GM21786 (cell line): Measurements from ENCODE around the gene SLAIN2.

Experiments
- ATAC-seq: cut with Tn5 transposase; IDR thresholded peaks from one replicate; pipeline ENCODE4 v1.9.1; 2021; ENCODE audit not compliant: unreplicated experiment

SLAIN2 gene

DNA sequence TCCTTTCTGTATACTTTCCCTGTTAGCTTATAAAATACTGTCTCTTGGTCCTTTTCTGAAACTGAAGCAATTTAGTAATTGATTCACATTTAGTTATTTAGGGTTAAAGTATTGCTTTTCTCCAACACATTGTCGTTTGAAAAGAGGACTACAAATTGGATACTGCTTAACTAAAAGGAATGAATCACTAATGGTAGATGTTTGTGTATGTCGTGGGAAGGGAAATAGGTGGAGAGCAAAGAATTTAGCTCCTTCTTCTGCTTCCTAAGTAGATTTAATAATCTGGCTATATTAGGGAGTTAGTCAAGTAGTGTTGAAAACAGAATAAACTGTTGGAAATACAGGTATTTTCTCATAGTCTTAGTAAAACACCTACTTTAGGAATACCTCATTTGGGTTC lies 27.9 kb downstream of the SLAIN2 start:
- no peak for ATAC-seq

DNA sequence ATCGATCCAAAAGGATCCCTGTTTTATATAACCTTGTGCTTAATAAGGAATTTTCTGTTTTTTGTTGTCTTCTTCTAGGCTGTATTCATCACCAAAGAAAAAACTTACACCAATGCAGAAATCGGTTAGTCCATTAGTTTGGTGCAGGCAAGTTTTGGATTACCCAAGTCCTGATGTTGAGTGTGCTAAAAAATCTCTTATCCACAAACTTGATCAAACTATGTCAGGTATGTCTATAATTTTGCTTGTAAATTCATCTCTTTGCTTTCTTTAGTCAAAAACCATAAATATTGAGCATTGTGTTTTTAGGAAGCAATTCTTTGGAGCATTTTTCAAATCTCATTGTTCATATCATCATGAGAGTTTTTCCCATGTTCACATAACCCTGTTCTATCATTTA lies 28.4 kb downstream of the SLAIN2 start:
- no peak for ATAC-seq

DNA sequence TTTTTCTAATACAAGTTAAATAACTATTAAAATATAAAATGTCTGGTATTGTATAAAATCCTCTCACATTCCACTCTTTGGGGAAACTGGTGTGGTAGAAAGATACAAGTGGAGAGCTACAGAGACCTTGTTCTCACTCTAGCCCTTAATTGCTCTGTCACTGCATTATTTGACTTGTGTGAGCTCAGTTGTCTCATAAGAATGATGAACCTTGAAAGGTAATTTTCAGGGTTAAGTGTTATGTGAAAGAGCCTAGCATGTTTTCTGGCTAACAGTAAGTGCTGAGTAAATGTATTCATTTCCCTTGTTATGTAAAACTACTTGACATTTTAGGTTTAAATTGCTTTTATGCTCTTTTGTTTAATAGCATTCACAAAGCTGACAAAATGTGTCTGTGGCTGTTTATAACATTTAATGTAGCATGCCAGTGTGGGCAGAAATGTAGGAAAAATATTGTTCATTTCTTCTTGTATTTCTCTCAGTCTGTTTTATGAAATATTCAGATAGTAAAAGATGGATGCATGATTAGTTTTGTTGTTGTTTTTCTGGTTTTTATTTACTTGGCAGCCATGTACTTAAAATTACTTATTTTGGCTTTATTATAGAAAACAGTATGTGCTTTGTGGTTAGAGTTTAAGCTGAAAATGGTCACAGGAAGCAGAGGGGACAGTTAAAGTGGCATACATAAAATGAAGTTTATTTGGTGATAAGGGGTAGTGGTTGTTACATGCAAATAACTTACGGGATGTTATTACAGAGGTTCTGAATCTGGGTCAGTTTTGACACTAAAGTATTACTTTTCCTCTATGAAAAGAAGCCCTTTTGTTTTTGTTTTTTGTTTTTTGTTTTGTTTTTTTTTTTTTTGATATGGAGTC lies 29.2 kb downstream of the SLAIN2 start:
- ATAC-seq = no peak

DNA sequence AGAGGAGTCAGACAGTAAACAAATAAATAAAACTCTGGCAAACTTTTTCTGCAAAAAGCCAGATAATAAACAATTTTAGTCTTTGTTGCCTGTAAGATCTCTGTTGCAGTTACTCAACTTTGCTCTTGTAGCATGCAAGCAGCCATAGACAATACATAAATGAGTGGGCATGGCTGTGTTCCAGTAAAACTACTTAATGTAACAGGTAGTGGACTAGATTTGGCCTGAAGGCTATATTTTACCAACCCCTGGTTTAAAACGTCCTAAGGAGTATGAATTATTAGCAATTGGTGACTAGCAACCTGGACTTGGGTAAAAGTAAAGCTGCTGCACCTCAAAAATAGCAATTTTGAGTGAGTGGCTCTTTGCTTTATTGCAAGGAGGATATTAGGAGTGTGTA lies 30.9 kb downstream of the SLAIN2 start:
- ATAC-seq = no peak

DNA sequence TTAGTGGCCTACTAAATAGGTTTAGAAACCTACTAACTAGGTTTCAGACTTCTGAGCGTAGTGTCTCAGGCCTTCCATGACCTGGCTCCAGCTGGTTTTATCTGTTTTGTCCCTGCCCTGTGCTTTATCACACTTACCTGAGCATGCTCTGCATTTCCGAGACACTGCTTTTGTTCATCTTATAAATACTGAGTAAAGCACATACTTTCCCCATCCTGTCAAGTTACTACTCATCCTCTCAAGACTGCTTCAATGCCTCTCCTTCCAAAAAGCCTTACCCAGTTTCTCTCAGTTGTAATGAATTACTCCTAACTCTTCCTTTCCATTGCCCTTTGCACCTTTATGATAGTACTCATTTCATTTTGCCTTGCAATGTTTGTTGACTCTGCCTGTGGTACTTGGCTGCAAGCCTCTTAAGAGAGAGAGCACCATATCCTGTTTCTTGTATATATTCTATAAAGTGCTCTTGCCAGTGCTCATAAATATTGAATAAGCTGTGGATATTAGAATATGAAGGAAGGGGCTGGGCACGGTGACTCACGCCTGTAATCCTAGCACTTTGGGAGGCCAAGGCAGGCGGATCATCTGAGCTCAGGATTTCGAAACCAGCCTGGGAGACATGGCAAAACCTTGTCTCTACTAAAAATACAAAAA lies 34.4 kb downstream of the SLAIN2 start:
- ATAC-seq = no peak

DNA sequence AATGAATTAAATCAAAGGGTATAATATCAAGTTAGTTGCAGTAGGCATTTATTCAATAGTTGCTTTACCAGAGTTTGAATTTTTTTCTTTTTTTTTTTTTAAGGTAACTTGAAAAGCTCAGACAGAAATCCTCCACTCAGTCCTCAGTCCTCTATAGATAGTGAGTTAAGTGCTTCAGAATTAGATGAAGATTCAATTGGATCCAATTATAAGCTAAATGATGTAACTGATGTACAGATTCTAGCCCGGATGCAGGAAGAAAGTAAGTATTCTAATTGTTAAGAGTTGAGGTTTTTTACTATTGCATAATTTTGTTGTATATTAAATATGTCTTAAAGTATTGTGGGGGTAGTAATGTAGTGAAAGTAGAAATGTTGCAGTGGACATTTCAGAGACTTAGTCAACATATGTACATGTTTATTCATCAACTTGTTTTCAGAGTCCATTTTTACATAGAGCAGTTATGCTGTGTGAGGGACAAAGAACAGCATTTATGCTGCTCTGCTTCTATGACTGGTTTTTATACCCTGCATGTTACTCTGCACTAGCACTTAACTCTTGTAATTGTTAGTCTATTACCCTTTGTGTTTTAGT lies 38.4 kb downstream of the SLAIN2 start:
- no peak for ATAC-seq

DNA sequence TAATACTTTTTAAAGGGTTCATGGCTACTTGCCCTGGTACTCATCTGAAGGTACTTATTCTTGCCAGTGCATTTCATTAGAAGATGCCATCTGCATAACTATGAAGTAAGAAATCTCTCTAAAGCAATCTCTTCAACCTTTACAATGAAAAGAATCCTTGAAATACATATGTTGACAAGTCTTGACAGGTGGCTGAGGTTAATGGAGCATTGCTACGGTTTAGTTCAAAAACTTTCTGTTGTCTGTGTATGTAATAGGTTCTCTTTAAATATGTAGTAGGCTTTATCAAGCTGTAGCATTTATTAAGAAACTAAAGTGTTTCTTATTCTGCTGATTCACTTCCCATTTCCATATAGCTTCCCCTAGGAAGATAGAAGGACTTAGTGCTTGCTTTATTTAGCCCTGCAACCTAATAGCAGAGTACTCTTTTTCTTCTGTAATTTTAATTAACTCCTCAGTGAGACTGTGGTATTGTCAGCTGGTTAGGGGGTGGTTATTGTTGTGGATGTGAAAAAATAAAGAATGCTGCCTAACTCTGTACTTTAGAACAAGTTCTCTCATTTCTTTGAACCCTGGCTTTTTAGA lies 39.3 kb downstream of the SLAIN2 start:
- no peak for ATAC-seq

DNA sequence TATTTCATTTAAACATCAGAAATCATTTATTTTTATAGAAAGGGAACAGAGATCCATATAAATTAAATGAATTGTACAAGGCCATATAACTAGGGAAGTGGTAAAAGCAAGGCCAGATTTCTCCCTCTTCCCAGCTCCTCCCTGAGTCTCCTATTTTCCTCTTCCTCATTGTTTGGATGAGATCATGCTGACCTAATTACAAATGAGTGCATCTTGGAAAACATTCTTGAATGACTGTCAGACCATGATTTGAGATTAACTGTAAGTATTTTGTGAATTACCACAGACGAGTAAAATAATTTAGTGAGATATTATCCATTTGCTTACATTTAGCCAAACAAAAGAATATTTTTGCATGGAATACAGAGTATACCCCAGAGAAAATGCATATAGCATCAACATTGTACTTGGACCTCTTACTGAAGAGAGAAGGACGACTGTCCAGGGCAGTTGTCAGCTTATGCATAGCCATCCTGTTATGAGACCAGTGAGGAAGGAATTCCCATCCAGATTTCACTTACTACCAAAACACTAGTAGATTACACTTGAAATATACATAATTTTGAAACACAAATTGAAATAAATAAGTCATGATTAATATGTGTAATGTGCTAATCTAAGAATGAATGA lies 47.3 kb downstream of the SLAIN2 start:
- ATAC-seq = no peak

DNA sequence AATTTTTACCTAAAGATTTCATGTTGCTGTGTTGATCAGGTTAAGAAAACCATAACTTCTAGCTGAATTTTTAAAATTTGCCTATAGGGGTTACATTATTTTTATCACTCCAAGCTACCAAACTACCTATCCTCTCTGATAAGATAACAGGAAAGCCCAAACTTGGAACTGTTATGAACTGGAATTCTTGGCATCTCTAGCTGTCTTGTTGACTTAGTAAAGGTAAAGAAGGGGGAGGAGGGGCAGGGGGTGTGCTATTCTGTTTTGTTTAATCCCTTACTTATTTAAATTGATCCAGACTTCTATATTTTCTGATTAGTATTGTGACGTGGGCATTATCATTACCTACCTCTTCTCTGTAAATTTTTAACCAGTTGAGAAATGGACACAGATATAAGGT lies 54.7 kb downstream of the SLAIN2 start:
- ATAC-seq = no peak

DNA sequence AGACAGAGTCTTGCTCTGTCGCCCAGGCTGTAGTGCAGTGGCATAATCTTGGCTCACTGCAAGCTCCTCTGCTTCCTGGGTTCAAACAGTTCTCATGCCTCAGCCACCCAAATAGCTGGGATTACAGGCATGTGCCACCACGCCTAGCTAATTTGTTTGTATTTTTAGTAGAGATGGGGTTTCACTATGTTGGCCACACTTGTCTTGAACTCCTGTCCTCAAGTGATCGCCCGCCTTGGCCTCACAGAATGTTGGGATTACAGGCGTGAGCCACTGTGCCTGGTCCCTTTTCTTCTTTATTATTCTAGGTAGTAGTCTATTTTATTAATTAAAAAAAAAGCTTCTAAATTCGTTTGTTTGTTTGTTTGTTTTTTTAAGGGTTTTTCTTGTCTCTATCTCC lies 59.1 kb downstream of the SLAIN2 start:
- ATAC-seq = no peak

DNA sequence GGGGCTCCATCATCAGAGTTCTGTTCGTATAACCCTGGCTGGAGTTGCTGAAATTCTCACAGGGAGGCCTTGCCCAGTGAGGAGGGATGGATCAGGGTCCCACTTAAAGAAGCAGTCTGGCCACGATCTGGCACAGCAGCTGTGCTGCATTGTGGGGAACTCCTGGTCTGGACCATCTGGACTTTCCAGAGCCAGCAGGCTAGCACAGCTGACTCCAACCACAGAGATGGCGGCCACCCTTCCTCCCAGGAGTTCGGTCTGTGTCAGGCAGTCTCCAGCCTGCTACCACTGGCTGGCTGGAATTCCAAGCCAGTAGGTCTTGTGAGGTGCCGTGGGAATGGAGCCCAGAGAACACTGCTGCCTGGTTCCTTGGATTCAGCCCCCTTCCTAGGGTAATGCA lies 62.0 kb downstream of the SLAIN2 start:
- ATAC-seq = no peak

DNA sequence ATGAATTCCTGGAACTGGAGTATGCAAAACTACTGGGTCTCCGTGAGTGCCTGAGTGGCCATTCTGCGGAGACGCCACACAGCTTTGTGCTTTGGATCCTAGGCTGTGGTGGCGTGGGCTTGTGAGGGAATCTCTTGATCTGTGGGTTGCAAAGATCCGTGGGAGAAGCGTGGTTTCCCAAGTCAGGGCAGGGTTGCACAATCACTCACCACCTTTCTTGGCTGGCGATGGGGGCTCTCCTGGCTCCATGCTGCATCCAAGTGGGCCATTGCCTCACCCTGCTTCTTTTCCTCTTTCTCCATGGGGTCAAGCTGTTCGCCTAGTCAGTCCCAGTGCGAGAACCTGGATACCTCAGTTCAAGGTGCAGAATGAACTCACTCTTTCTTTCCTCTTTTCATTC lies 62.5 kb downstream of the SLAIN2 start:
- ATAC-seq = no peak

DNA sequence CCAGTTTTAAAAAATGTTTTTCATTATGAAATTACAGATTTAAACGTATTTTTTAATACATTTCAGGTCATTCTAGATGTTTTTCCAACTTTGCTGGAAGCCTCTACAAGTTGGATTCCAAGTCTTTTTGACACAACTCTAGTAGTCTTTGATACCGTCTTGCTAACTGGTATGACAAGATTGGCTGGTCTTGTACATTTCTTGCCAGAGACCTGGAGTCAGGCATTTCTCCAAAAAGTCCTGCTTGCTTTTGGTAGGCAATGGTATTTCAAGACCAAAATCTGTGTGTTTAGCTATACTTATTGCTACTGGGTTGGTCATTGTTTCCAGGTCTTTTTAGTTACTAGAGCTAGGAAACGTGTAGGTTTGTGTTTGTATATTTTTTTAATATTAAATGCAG lies 64.6 kb downstream of the SLAIN2 start:
- no peak for ATAC-seq

DNA sequence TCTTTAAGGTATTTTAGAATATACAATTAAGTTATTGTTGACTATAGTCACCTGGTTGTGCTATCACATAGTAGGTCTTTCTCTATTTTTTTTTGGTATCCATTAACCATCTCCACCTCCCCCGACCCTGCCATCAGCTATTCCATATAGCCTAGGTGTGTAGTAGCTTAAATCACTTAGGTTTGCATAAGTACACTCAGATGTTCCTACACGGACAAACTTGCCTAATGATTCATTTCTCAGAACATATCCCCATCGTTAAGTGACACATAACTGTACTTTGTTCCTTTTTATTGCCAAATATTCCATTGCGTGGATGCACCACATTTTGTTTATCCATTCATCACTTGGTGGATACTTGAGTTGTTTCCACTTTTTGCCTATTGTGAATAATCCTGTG lies 67.9 kb downstream of the SLAIN2 start:
- no peak for ATAC-seq

DNA sequence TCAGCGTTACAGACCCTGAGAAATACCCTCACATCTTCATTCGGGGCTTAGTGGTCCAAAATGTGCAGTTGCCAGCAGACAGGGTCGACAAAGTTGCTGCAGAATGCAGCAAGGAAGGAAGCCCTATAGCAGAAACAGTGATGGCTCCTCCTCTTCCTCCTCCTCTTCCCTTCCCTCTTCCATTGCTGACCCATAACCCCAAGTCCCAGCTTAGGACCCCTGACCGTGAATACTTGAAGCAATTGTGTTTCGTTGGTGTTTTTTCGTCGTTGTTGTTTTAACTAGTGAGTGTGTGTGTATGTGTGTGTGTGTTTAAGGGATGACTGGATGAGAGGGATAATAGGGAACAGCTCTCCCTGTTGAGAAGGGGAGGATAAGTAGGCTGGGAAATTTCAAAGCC lies 69.5 kb downstream of the SLAIN2 start:
- ATAC-seq = no peak

DNA sequence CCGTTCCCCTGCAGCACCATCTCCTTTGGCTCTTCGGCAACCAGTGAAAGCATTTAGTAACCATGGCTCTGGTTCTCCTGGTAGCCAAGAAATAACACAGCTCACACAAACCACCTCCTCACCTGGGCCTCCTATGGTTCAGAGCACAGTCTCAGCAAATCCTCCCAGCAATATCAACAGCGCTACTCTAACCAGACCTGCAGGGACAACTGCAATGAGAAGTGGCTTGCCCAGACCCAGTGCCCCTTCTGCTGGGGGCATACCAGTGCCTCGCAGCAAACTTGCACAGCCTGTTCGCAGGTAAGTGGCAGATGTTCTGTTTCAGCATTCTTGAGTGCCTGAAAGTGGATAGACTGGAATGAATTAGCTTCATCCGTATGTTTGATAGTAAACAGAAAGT lies 78.8 kb downstream of the SLAIN2 start:
- ATAC-seq = no peak

DNA sequence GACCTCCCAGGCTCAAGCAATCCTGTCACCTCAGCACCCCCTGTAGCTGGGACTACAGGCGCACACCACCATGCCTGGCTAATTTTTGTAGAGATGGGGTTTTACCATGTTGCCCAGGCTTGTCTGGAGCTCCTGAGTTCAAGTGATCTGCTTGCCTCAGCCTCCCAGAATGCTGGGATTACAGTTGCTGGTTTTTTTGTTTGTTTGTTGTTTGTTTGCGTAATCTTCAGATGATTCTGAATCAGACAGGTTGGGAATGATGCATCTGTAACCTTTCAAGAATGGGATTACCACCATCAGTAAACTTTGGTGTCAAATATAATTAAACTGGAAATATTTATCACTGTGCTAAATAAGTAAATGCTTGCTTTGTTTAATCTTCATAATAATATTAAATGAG lies 79.8 kb downstream of the SLAIN2 start:
- no peak for ATAC-seq

DNA sequence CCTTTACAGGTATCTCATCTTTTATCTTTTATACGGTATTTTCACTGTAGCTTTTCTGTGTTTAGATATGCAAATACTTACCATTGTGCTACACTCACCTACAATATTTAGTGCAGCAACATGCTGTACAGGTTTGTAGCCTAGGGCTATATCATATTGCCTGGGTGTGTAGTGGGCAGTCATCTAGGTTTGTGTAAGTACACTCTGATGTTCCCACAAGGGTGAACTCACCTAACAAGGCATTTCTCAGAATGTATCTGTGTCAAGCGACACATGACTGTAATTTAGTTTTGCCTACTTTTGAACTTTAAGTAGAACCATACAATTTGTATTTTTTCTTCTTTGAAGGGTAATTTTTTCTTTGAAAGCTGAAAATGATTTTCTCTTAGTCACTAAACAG lies 87.6 kb downstream of the SLAIN2 start:
- no peak for ATAC-seq

DNA sequence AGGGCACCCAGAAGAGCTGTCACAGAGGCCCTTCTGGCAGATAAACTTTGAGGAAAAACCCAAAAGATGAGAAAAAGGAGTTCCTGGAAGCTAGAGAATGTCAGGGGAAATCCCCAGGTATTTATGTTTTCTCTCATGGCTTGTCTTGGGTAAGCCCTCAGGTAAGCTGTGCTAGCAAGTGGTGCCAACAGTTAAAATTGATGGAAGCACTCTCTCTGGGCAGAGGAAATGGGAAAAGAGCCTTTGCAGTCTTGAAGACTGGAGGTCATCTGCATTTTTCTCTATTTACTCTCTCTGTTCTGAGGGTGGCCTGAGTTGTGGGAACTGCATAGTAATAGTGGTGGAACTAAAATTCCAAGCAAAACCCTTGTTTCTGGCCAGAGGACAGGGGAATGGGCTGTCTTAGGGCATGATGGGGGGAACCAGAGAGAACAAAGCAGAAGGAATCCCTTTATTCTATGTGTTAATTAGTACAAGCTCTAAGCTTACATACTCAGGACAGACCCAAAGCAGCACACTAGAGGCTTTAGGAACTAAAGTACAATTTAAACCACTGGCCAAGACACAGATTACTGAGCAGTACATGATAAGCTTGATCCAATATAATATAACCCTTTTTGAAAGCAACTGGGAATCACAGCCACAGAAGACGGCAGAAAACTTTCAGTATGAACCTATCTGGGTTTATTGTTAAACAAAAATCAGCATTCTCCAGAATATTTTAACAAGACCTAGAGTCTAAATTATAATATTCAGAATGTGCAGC lies 88.6 kb downstream of the SLAIN2 start:
- ATAC-seq = no peak

DNA sequence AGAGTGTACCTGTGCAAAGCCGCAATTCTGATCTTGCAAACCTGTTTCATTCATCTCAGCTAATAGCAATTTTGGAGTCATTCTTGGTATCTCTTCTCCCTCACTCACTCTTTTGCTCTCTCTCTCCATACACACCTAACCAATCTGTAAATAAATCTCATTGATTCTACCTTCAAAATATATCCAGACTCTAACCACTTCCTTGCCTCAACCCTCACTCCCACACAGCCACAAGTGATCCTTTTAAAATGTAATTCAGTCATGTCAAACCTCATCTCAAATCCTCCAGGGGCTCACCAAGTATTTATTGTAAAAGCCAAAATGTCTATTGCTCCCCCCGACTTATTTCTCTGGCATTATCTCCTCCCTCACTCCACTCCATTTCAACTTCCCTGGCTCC lies 90.1 kb downstream of the SLAIN2 start:
- ATAC-seq = no peak

DNA sequence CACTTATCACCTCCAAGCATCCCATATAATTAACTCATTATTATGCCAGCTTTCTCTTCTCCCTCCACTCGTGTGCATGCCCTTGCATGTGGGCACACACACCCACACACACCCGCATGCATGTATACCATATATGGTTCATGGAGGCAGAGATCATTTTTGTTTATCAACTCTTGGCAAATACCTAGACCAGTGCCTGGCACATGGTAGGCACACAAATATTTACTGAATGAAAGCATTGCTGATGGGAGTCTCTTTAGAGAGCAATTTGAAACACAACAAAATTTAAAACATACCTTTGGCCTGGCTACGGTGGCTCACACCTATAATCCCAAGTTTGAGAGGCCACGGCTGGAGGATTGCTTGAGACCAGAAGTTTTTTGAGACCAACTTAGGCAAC lies 90.7 kb downstream of the SLAIN2 start:
- no peak for ATAC-seq
